NCI-H146 (cell line): ENCODE results near the gene BRPF3.

Experiments used
- DNase-seq: peaks from one replicate; lab custom pipeline; 2025; lab: John Stamatoyannopoulos, UW

BRPF3 gene

GRCh38 chr6:36269834-36270705 lies 73.5 kb downstream of the BRPF3 start, which contains the start of gene PNPLA1:
Gene PNPLA1, plus strand, starts transcription at chr6:36270060. Its CDS starts 400 bp downstream, at chr6:36270460.
- no peak for DNase-seq

DNA sequence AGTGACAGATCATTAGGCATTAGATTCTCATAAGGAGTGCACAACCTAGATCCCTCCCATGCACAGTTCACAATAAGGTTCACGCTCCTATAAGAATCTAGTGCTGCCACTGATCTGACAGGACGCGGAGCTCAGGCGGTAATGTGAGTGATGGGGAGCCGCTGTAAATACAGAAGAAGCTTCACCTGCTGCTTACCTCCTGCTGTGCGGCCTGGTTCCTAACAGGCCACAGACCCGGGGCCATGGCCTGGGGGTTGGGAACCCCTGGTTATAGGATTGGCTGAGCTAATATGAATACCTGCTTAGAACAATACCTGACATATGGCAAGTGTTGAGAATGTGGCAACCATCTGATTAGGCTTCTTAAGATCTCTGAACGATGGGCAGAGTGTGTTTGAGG lies 75.7 kb downstream of the BRPF3 start:
- peak; percentile 49 for DNase-seq

GRCh38 chr6:36273067-36273466 lies 76.5 kb downstream of the BRPF3 start:
- no peak for DNase-seq

DNA sequence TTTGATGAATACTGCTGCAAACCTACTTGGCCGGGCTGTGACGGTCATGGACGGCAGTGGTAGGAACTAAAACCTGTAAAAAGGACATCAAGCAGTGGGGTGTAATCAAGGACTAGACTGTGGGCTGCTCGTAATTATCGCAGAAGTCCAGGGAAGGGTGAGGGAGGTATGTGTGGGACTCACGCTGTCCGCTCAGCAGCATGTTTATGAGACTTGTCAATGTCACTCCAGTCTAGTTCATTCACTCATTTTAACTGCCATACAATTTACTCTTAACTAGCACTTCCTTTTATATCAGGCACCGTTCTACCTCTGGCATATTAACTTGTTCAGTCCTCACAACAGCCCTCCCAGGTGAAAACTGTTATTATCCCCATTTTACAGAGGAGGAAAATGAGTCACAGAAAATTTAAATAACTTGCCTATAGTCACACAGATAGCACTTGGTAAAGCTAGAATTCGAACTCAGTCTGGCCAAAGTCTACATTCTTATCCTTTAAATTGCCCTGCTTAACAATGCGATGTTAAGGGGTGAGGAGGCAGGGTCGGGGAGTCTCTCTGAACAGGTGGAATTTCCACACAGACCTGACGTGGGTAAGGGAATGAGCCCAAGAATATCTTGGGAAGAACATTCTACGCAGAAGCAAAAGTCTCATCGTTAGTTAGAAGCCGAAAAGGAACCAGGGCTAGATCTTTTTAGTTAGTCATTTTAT lies 77.4 kb downstream of the BRPF3 start:
- DNase-seq: no peak

DNA sequence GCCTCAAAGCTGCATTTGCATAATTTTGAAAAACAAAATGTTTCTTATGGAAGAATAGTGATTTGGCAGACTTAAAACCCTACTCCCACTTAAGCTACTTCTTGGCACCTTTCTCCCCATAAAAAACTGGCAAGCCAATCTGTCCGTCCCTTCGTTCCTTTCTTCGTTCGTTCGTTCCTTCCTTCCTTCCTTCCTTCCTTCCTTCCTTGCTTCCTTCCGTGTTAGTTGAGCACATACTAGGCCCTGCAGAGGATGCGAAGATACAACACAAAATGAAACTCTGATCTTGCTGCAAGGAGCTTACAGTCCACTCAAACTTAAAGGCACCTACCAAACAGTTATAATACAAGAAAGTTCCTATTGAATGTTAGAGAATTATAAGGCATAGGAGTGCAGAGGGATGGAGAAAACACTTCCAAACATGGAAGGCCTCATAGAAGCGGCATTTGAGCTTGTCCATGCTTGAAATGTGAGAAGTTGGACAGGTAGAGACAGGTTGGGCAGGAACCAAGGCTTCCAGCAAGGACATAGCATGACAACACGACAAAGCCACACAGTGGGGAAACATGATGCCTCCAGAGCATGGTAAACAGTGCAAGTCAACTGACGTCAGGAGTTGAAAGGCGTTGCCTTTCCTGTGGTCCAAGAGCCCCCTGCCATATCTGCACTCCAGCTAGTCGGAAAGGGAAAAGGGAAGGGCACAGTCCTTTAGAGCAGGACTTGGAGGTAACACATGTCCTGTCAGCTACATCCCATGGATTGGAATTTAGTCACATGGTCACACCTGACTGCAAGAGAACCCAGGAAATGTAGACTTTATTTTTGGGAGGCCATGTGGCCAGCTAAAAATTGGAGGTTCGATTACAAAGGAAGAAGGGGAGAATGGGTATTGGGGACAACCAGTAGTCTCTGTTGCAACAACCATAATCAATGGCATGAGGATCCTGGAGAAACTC lies 80.3 kb downstream of the BRPF3 start:
- DNase-seq: peak; percentile 17

DNA sequence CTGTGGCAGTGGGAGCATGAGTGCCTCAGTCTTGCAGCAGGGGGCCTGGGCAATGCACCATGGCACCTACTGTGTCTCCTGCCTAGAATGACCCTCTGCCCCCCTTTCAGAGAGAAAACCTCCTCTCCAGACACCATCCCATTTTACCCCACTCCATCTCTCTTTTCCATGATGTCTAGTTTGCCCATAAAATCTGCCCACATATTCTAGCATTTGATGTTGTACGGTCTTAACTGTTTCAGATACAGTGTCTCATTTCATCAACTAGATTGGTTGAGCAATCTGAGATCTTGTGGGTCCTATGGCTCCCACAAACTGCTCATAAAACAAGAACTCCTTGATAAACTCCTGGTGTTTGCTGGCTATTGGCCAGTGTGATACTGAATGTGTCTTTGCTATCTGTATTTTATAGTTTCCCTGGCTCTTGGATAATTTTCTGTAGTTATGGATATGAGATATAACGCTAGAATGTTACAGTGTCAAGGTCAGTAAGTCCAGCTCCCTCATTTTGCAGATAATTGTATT lies 81.5 kb downstream of the BRPF3 start:
- no peak for DNase-seq

- no peak for DNase-seq
Measured at GRCh38 chr6:36280467-36280866, 83.9 kb downstream of the BRPF3 start.

GRCh38 chr6:36280983-36281382 lies 84.4 kb downstream of the BRPF3 start:
- DNase-seq: no peak
